Raji (cell line): ENCODE data around the gene SLC52A3.

Source experiments
- POLR2A ChIP-seq: IDR thresholded peaks from 2 replicates; pipeline ENCODE4 v1.6.1; 2011; ENCODE audit warnings: low read depth, low read length, control low read depth; ENCODE audit not compliant: insufficient read depth

Gene SLC52A3

GRCh38 chr20:768426-768978, at the start of gene SLC52A3:
Gene SLC52A3, minus strand, starts transcription at chr20:768500. Its CDS starts 2,726 bp downstream, at chr20:765774.
- TF ChIP-seq POLR2A, result no peak

GRCh38 chr20:815914-816606, 47.8 kb upstream of the SLC52A3 start:
- no peak for TF ChIP-seq POLR2A

- no peak for TF ChIP-seq POLR2A
Observed at GRCh38 chr20:815226-815625, 46.9 kb upstream of the SLC52A3 start.

GRCh38 chr20:813390-813789, 45.1 kb upstream of the SLC52A3 start:
- no peak for TF ChIP-seq POLR2A

- TF ChIP-seq POLR2A, result no peak
Observed at GRCh38 chr20:805713-806112, 37.4 kb upstream of the SLC52A3 start.

GRCh38 chr20:801678-802077, 33.4 kb upstream of the SLC52A3 start:
- no peak for TF ChIP-seq POLR2A

GRCh38 chr20:796921-797320, 28.6 kb upstream of the SLC52A3 start:
- no peak for TF ChIP-seq POLR2A

GRCh38 chr20:792248-792647, 23.9 kb upstream of the SLC52A3 start:
- TF ChIP-seq POLR2A, result no peak

- TF ChIP-seq POLR2A, result no peak
Observed at GRCh38 chr20:791056-791455, 22.8 kb upstream of the SLC52A3 start.

- no peak for TF ChIP-seq POLR2A
Observed at GRCh38 chr20:787825-788224, 19.5 kb upstream of the SLC52A3 start.

- TF ChIP-seq POLR2A, result no peak
Observed at GRCh38 chr20:779771-780170, 11.5 kb upstream of the SLC52A3 start.

GRCh38 chr20:776165-776564, 7.9 kb upstream of the SLC52A3 start:
- no peak for TF ChIP-seq POLR2A

- TF ChIP-seq POLR2A, result no peak
Observed at GRCh38 chr20:775679-776135, 7.4 kb upstream of the SLC52A3 start.

GRCh38 chr20:774660-775057, 6.4 kb upstream of the SLC52A3 start:
- TF ChIP-seq POLR2A, result no peak

GRCh38 chr20:774016-774659, 5.8 kb upstream of the SLC52A3 start:
- no peak for TF ChIP-seq POLR2A

GRCh38 chr20:772806-773205, 4.5 kb upstream of the SLC52A3 start:
- TF ChIP-seq POLR2A, result no peak
